Measurements from ENCODE around the gene NSMCE1. TPM values are rescaled to one million over a fixed set of nuclear protein-coding genes. Genes with fewer than 3 reads are reported as not detected.

Gene NSMCE1
- total RNA-seq, result 40.5 TPM

DNA sequence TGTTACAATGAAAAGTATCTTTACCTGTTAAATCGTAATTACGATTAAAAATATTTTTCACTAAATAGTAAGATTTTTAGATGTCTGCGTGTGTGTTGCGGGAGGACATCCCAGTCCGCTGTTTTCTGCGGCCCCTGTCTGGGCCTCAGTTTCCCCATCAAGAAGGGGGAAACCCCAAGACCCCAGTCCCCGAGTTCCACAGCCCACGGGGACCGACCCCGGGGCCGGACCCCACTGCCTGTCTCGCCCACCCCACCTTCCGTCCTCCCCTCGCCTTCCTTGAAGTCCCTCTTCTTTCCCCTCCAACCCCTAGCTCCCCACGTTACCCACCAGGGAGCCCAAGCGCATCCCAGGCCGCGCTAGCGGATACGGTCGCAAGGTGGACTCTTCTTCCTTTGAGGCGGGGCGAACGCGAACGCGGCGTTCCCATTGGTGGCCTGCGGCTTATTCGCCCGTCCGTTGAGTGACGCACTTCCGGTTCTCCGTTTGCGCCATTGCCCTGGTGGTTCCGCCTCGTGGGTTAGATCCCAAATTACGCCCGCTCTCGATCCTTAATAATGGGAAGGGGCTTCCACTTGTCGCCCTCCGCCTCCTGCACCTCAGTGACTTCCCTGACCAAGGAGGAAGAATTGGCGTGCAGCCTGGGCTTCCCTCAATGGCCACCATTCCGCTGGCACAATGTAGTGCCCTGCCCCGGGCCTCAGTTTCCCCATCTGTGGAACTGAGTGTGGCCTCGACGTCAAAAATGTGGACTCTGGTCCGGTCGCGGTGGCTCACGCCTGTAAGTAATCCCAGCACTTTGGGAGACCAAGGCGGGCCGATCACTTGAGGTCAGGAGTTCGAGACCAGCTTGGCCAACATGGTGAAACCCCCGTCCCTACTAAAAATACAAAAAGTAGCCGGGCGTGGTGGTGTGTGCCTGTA, at the start of gene NSMCE1:
TSS of gene NSMCE1 (minus strand) at position 397 of the 924 bp plus-strand sequence. CDS start 11,202 bp downstream, outside the sequence.

GRCh38 chr16:27313422-27314160, 45.0 kb upstream of the NSMCE1 start, which contains the start of gene IL4R:
TSS of gene IL4R (plus strand) at chr16:27313974. CDS start at chr16:27340204, 26,230 bp downstream.

GRCh38 chr16:27203507-27204311, 64.9 kb downstream of the NSMCE1 start, which contains the start of gene KDM8:
TSS of gene KDM8 (plus strand) at chr16:27203526. CDS start at chr16:27210124, 6,598 bp downstream.

Other genes with a start within 250 kb of the NSMCE1 start
- 0.22 TPM for gene C16orf82, start 201.8 kb downstream of the NSMCE1 start, total RNA-seq
- gene KDM8, start 65.2 kb downstream of the NSMCE1 start, total RNA-seq, result 9.2 TPM
- 18.9 TPM for gene IL4R, start 45.2 kb upstream of the NSMCE1 start, total RNA-seq
- gene IL21R, start 133.4 kb upstream of the NSMCE1 start, total RNA-seq, result 0.33 TPM

Measured in camera-type eye (tissue), 1 donor.